GM23338 (cell line): ENCODE data around the gene ZBTB8A. TPM values are rescaled to one million over a fixed set of nuclear protein-coding genes. Genes with fewer than 3 reads are reported as not detected.

Experiments used
- ATAC-seq: fragments of 200-7000 bp; cut with Tn5 transposase; 3 replicates; pipeline ENCODE4 v1.9.1; 2020
- DNase-seq: peaks from one replicate; pipeline ENCODE4 v3.0.0-alpha.2; 2015; ENCODE audit warnings: low spot score
- H2AFZ ChIP-seq: fragments of 200-600 bp; sonication (generic); 2 replicates; pipeline ENCODE4 v1.8.0; 2016; ENCODE audit warnings: antibody characterized with exemption, mild to moderate bottlenecking, moderate library complexity
- H3F3A ChIP-seq: fragments of 200-600 bp; sonication (generic); replicated peaks from 2 replicates; pipeline ENCODE4 v1.8.0; 2017; ENCODE audit warnings: antibody characterized with exemption, mixed run types, low read depth
- H3K27ac ChIP-seq: fragments of 200-600 bp; sonication (generic); 2 replicates; pipeline ENCODE4 v1.6.1; 2016; ENCODE audit warnings: low read depth
- H3K27me3 ChIP-seq: fragments of 200-600 bp; sonication (generic); 2 replicates; pipeline ENCODE4 v1.8.0; 2016; ENCODE audit warnings: mild to moderate bottlenecking, mixed run types, moderate library complexity; ENCODE audit not compliant: insufficient read depth
- H3K36me3 ChIP-seq: fragments of 200-600 bp; sonication (generic); 2 replicates; pipeline ENCODE4 v1.8.0; 2016; ENCODE audit warnings: mild to moderate bottlenecking; ENCODE audit not compliant: insufficient read depth
- H3K4me1 ChIP-seq: fragments of 200-600 bp; sonication (generic); 2 replicates; pipeline ENCODE4 v1.8.0; 2016; ENCODE audit warnings: mild to moderate bottlenecking, moderate library complexity; ENCODE audit not compliant: insufficient read depth
- H3K4me2 ChIP-seq: fragments of 200-600 bp; sonication (generic); 2 replicates; pipeline ENCODE4 v1.7.1; 2017; ENCODE audit warnings: mixed run types
- H3K4me3 ChIP-seq: fragments of 200-600 bp; sonication (generic); 2 replicates; pipeline ENCODE4 v1.6.1; 2016; ENCODE audit warnings: mixed run types
- H3K79me2 ChIP-seq: fragments of 200-600 bp; sonication (generic); replicated peaks from 2 replicates; pipeline ENCODE4 v1.8.0; 2017; ENCODE audit warnings: mild to moderate bottlenecking; ENCODE audit not compliant: insufficient read depth
- H3K9me2 ChIP-seq: fragments of 200-600 bp; sonication (generic); 2 replicates; pipeline ENCODE4 v1.8.0; 2017; ENCODE audit not compliant: insufficient read depth
- H4K20me1 ChIP-seq: fragments of 200-600 bp; sonication (generic); replicated peaks from 2 replicates; pipeline ENCODE4 v1.8.0; 2017; ENCODE audit warnings: mild to moderate bottlenecking; ENCODE audit not compliant: insufficient read depth
- H3K27ac Mint-ChIP-seq: 2 replicates; pipeline ENCODE4 v1.8.0; 2020; ENCODE audit warnings: inconsistent platforms, mild to moderate bottlenecking, moderate library complexity, mixed read lengths
- H3K27me3 Mint-ChIP-seq: 3 replicates; pipeline ENCODE4 v1.8.0; 2022; ENCODE audit warnings: low read depth, mild to moderate bottlenecking, moderate library complexity, mixed read lengths, inconsistent platforms; ENCODE audit not compliant: insufficient read depth, poor library complexity
- H3K36me3 Mint-ChIP-seq: 3 replicates; pipeline ENCODE4 v1.8.0; 2021; ENCODE audit warnings: low read depth, mild to moderate bottlenecking, inconsistent platforms, moderate library complexity, mixed read lengths
- H3K4me1 Mint-ChIP-seq: 3 replicates; pipeline ENCODE4 v1.8.0; 2020; ENCODE audit warnings: mild to moderate bottlenecking, inconsistent platforms, mixed read lengths
- H3K4me3 Mint-ChIP-seq: 3 replicates; pipeline ENCODE4 v1.8.0; 2021; ENCODE audit warnings: moderate library complexity, mild to moderate bottlenecking, inconsistent platforms, mixed read lengths
- H3K9me3 Mint-ChIP-seq: 3 replicates; pipeline ENCODE4 v1.8.0; 2020; ENCODE audit warnings: moderate library complexity, mild to moderate bottlenecking, inconsistent platforms, mixed read lengths
- EZH2 ChIP-seq: fragments of 200-600 bp; sonication (generic); IDR thresholded peaks from one replicate; pipeline ENCODE4 v1.8.0; 2017; ENCODE audit warnings: antibody characterized with exemption, mild to moderate bottlenecking, low read depth; ENCODE audit not compliant: unreplicated experiment
- EZH2phosphoT487 ChIP-seq: fragments of 200-600 bp; sonication (generic); IDR thresholded peaks from one replicate; pipeline ENCODE4 v1.8.1; 2018; ENCODE audit warnings: antibody characterized with exemption; ENCODE audit not compliant: unreplicated experiment
- JUNB ChIP-seq: IDR thresholded peaks from one replicate; pipeline ENCODE4 v1.6.1; 2016; ENCODE audit warnings: antibody characterized with exemption; ENCODE audit not compliant: unreplicated experiment
- NANOG ChIP-seq: IDR thresholded peaks from 2 replicates; pipeline ENCODE4 v1.6.1; 2016; ENCODE audit warnings: antibody characterized with exemption, borderline replicate concordance
- POLR2AphosphoS5 ChIP-seq: IDR thresholded peaks from 2 replicates; pipeline ENCODE4 v1.6.1; 2016; ENCODE audit warnings: antibody characterized with exemption, low read depth
- STAT1 ChIP-seq: IDR thresholded peaks from one replicate; pipeline ENCODE4 v1.6.1; 2016; ENCODE audit warnings: antibody characterized with exemption; ENCODE audit not compliant: unreplicated experiment
- ZNF331 ChIP-seq: fragments of 250-450 bp; sonication (Bioruptor Pico); IDR thresholded peaks from 2 replicates; pipeline ENCODE4 v1.5.0; 2020; ENCODE audit warnings: low read depth, mild to moderate bottlenecking, moderate library complexity
- polyA plus RNA-seq: library from polyadenylated mRNA; unstranded; fragments of >200 nt; fragmentation: Nextera tagmentation; extraction: Ambion mirVana; gene quantifications from 2 replicates; pipeline ENCODE4 v1.2.1, GENCODE V29; 2016
- total RNA-seq: library from RNA; depleted of rRNA; stranded (reverse); fragments of >200 nt; shearing (Covaris generic); gene quantifications from 2 replicates; pipeline ENCODE4 v1.2.3, GENCODE V29; 2014
- TF ChIP-seq, protein P1 (sequence below): fragments of 250-450 bp; sonication (Bioruptor Pico); IDR thresholded peaks from 2 replicates; pipeline ENCODE4 v1.5.0; 2020; ENCODE audit warnings: mild to moderate bottlenecking, moderate library complexity
- TF ChIP-seq, protein P2 (sequence below): IDR thresholded peaks from 2 replicates; pipeline ENCODE4 v1.6.1; 2016; ENCODE audit warnings: antibody characterized with exemption

Gene ZBTB8A
- total and polyA plus RNA-seq, 2 experiments from 2014 or later, result 6.1 to 8.4 TPM

DNA sequence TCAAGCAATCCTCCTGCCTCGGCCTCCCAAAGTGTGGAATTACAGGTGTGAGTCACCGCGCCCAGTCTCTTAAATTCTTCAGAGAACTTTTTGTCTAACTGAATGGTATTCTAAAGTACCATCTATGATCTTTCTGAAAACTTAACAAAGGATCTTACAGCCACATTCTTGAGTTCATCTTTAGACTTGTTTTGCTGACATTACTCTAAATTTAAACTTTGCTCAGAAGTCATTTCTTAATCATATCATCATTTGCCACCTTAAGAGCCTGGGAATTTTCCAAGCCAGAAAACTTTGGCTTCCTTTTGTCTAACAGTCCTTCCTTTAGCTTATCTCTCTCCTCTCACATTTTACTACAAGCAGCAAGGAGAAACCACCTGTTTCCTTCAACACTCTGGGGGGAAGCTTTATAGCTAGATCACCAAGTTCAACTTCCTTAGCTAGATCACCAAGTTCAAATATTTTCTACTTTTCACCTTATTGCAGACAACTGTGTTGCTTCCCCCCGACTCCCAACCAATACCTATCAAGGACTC lies 5.4 kb upstream of the ZBTB8A start (continued):
- no peak for TF ChIP-seq EZH2phosphoT487
- TF ChIP-seq ZNF331 (CRISPR knock-in tag), result no peak
- TF ChIP-seq NANOG, result no peak
- no peak for TF ChIP-seq JUNB

DNA sequence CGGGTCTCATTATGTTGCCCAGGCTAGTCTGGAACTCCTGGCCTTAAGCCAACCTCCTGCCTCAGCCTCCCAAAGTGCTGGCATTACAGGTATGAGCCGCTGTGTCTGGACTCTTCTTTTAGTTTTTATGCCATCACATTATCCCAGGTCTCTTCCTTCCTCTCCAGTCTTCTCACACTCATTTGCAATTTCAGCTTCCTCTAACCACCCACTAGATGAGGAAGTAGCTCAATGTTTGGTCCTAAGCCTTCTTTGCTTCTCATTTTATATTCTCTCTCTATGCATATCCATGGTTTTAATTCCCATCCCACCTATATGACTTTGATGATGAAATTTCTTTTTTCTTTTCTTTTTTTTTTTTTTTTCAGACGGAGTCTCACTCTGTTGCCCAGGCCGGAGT lies 3.1 kb upstream of the ZBTB8A start:
- TF ChIP-seq, protein P1, sequence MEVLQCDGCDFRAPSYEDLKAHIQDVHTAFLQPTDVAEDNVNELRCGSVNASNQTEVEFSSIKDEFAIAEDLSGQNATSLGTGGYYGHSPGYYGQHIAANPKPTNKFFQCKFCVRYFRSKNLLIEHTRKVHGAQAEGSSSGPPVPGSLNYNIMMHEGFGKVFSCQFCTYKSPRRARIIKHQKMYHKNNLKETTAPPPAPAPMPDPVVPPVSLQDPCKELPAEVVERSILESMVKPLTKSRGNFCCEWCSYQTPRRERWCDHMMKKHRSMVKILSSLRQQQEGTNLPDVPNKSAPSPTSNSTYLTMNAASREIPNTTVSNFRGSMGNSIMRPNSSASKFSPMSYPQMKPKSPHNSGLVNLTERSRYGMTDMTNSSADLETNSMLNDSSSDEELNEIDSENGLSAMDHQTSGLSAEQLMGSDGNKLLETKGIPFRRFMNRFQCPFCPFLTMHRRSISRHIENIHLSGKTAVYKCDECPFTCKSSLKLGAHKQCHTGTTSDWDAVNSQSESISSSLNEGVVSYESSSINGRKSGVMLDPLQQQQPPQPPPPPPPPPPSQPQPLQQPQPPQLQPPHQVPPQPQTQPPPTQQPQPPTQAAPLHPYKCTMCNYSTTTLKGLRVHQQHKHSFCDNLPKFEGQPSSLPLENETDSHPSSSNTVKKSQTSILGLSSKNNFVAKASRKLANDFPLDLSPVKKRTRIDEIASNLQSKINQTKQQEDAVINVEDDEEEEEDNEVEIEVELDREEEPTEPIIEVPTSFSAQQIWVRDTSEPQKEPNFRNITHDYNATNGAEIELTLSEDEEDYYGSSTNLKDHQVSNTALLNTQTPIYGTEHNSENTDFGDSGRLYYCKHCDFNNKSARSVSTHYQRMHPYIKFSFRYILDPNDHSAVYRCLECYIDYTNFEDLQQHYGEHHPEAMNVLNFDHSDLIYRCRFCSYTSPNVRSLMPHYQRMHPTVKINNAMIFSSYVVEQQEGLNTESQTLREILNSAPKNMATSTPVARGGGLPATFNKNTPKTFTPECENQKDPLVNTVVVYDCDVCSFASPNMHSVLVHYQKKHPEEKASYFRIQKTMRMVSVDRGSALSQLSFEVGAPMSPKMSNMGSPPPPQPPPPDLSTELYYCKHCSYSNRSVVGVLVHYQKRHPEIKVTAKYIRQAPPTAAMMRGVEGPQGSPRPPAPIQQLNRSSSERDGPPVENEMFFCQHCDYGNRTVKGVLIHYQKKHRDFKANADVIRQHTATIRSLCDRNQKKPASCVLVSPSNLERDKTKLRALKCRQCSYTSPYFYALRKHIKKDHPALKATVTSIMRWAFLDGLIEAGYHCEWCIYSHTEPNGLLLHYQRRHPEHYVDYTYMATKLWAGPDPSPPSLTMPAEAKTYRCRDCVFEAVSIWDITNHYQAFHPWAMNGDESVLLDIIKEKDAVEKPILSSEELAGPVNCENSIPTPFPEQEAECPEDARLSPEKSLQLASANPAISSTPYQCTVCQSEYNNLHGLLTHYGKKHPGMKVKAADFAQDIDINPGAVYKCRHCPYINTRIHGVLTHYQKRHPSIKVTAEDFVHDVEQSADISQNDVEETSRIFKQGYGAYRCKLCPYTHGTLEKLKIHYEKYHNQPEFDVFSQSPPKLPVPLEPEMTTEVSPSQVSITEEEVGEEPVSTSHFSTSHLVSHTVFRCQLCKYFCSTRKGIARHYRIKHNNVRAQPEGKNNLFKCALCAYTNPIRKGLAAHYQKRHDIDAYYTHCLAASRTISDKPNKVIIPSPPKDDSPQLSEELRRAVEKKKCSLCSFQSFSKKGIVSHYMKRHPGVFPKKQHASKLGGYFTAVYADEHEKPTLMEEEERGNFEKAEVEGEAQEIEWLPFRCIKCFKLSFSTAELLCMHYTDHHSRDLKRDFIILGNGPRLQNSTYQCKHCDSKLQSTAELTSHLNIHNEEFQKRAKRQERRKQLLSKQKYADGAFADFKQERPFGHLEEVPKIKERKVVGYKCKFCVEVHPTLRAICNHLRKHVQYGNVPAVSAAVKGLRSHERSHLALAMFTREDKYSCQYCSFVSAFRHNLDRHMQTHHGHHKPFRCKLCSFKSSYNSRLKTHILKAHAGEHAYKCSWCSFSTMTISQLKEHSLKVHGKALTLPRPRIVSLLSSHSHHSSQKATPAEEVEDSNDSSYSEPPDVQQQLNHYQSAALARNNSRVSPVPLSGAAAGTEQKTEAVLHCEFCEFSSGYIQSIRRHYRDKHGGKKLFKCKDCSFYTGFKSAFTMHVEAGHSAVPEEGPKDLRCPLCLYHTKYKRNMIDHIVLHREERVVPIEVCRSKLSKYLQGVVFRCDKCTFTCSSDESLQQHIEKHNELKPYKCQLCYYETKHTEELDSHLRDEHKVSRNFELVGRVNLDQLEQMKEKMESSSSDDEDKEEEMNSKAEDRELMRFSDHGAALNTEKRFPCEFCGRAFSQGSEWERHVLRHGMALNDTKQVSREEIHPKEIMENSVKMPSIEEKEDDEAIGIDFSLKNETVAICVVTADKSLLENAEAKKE (CRISPR knock-in tag), result no peak
- no peak for TF ChIP-seq STAT1
- TF ChIP-seq, protein P2, sequence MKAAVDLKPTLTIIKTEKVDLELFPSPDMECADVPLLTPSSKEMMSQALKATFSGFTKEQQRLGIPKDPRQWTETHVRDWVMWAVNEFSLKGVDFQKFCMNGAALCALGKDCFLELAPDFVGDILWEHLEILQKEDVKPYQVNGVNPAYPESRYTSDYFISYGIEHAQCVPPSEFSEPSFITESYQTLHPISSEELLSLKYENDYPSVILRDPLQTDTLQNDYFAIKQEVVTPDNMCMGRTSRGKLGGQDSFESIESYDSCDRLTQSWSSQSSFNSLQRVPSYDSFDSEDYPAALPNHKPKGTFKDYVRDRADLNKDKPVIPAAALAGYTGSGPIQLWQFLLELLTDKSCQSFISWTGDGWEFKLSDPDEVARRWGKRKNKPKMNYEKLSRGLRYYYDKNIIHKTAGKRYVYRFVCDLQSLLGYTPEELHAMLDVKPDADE, result no peak
- TF ChIP-seq EZH2phosphoT487, result no peak
- no peak for TF ChIP-seq POLR2AphosphoS5
- no peak for TF ChIP-seq EZH2
- no peak for TF ChIP-seq NANOG
- Histone ChIP-seq H4K20me1 (no peaks in the 10 kb centered on the region; the same call in 1 of the 2 replicates), H3K4me1 (peaks cover 20% of the 10 kb centered on the region), H3K4me2 (no peak overlapping the region), H3K27me3 (peaks cover 23% of the 10 kb centered on the region), H2AFZ (no peak overlapping the region), H3K27ac (no peak overlapping the region), H3K79me2 (peaks cover 8% of the 10 kb centered on the region), H3F3A (peaks cover 18% of the 10 kb centered on the region), H3K4me3 (no peak overlapping the region), H3K36me3 (no peaks in the 10 kb centered on the region), H3K9me2 (no peaks in the 10 kb centered on the region)
- Mint-ChIP-seq H3K27me3 (peaks cover 11% of the 10 kb centered on the region), H3K9me3 (no peaks in the 10 kb centered on the region), H3K4me3 (no peak overlapping the region), H3K27ac (no peak overlapping the region), H3K4me1 (peaks cover 15% of the 10 kb centered on the region), H3K36me3 (peaks cover 3% of the 10 kb centered on the region; the same call in 2 of the 3 replicates)
- DNase-seq (no peak), ATAC-seq (no peak)
